ENCODE results near the gene TMEM60. TPM values are rescaled to one million over a fixed set of nuclear protein-coding genes. Genes with fewer than 3 reads are reported as not detected.
A peak's percentile ranks its signal among the peaks of the same experiment; 100 is the strongest.

The TMEM60 gene
- total RNA-seq, 1 experiment from 2014 or later, result 58.0 TPM

DNA sequence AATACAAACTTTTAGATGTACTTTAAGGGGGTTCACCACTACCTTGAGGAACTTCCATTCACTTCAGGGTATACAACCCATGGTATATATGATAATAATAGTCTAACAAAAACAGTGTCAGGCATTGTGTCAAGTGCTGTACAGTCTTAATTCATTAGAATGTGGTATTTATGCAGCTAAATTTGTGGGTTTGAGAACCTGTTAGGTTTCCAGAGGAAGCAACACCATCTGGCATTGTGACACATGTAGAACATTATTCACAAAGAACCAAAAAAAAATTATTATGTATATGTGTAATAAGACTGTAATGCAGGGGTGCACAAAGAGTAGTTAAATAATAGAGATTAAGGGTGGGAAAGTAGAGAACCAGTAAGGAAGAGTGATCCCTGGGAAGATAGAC lies 26.3 kb downstream of the TMEM60 start:
- no peak for DNase-seq (ENCODE audit: low spot score)

DNA sequence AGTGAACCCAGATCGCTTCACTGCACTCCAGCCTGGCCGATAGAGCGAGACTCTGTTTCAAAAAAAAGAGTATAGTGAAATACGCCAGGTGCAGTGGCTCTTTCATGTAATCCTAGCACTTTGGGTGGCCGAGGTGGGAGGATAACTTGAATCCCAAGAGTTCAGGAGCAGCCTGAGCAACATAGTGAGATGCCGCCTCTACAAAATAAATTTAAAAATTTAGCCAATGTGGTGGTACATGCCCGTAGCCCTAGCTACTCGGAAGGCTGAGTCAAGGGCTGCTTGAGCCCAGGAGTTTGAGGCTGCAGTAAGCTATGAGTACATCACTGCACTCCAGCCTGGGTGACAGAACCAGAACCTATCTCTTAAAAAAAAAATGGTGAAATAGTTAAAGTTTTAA lies 27.9 kb downstream of the TMEM60 start:
- no peak for DNase-seq (ENCODE audit: low spot score)

DNA sequence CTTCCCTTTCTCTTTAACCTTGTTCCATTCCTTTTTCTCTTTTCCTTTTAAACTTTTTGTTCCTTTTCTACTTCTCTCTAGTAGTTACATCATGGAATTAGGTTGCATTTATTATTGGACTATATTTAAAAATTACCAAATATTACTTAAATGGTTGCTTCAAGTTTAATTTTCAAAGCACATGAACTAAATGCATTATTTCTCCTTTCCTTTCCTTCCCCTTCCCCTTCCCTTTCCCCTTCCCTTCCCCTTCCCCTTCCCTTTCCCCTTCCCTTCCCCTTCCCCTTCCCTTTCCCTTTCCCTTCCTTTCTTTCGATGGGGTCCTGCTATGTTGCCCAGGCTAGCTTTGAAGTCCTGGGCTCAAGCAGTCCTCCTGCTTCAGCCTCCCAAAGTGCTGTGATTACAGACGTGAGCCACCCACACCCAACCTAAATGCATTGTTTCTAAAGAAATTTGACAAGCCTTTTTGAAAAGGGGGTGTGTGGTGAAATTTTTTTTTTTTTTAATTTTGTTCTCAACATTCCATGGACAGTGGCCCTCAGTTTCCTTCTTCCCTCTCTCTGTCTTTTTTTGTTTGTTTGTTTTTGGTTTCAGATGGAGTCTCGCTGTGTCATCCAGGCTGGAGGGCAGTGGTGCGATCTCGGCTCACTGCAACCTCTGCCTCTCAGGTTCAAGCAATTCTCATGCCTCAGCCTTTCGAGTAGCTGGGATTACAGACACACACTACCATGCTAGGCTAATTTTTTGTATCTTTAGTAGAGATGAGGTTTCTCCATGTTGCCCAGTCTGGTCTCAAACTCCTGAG lies 31.2 kb downstream of the TMEM60 start:
- no peak for DNase-seq (ENCODE audit: low spot score)

DNA sequence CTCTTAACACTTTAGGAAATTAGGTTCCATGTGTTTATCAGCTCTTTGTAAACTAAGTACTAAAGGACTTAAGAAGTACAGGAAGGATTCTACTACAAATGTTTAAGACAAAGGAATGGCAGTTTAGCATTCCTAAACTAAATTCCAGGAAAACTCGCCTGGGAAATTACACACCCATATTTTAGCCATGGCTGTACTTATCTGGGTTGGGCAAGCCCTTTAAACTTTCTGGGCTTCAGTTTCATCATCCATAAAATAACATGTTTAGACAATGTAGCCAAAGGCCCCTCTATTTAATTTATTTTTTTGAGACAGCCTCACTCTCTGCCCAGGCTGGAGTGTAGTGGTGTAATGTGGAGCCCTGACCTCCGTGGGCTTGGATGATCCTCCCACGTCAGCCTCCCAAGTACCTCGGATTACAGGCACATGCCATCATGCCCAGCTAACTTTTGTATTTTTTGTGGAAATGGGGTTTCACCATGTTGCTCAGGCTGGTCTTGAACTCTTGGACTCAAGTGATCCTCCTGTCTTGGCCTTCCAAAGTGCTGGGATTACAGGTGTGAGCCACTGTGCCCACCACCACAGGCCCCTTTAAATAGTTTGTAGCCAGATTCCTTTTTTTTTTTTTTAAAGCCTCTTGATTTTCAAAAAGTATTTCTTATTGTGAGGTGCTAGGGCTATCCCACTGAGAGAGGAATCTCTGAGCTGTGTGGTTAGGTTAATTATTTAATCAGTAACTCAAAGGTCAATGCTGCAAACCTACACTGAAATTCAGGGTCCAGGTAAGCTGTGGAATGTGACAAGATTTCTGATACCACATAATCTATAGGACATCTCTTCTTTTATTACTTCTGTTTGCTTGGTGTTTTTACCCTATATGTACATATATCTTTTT lies 32.1 kb downstream of the TMEM60 start:
- no peak for DNase-seq (ENCODE audit: low spot score)

DNA sequence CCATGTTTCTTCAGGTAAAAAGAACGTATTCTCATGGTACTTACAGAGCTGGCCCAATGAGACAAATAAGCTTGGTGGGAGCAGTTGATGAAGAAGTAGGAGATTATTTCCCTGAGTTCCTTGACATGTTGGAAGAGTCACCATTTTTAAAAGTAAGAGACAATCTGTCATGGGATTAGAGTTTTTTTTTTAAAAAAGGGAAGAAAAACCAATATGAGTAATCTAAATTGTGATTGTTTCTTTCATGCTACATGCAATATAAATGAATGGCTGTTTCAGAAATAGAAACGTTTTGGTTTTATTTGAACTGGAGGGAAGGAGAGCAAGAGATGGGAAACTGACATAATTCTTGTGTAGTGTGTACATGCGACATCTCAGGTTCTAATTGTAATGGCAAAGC lies 32.8 kb downstream of the TMEM60 start:
- no peak for DNase-seq (ENCODE audit: low spot score)

DNA sequence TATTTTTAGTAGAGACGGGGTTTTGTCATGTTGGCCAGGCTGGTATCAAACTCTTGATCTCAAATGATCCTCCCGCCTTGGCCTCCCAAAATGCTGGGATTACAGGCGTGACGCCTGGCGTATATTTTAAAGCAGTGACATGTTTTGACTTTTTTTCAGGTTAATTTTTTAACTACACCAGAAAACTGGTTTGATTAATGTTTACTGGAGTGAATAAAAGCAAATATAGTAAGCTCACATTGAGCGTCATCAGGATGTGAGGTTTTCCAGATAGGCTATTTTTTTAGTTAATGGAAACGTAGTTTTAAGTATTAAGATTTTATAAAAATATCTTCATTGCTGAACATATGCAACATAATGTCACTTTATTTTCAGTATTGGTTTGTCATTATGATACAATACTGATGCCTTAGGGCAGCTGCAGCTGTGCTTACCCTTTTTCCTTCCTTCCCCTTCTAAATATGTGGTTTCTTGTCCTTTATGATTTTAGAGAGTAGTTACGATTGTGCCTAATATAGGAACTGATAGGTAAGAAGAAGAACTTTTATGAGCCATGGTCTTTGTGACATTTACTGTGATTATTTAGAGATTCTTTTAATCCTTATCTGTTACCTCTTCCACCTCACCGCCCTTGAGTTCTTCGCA lies 37.3 kb downstream of the TMEM60 start:
- DNase-seq (ENCODE audit: low spot score), result no peak

DNA sequence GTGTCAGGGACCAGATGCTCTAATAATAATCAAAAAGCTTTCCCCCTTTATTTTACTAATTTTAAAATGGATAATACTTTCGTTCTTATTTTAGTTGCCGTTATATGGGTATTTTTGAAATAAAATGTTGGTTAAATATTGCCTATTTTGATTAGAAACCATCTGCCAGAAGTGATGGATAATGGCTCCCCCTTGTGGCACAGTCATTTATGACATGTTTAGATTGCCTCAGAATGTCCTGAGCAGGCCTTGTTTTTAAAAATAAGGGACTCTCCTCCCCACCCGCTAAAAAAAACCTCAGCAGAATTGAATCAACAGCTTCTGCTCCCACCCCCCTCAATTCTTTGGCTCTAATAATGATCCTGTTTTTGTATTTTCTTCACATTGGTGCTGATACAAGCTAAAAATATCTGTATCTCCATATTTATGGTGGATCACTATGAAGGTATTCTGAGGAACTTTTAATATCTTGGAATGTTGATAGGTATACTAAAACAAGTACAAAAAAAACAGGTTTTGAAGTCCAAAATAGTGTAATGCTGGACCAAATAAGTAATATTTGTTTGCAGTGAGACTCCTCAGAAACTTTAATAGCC lies 38.8 kb downstream of the TMEM60 start:
- DNase-seq (ENCODE audit: low spot score), result peak; percentile 51

DNA sequence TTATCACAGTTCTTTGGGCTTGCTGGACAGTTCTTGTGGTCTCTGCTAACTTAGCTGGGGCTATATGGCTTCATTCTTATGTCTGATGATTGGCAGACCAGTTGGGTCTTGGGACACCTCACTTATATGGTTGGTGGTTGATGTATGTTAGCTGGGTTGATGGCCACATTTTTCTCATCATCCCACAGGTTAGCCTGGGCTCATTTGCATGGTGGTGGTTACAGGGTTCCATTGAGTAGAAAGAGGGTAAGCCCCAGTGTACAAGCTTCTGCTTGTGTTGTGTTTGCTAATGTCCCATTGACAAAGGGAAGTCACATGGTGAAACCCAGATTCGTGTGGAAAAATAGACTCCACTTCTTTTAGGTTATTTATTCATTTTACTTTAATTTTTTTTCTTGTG lies 40.6 kb downstream of the TMEM60 start:
- DNase-seq (ENCODE audit: low spot score), result no peak

DNA sequence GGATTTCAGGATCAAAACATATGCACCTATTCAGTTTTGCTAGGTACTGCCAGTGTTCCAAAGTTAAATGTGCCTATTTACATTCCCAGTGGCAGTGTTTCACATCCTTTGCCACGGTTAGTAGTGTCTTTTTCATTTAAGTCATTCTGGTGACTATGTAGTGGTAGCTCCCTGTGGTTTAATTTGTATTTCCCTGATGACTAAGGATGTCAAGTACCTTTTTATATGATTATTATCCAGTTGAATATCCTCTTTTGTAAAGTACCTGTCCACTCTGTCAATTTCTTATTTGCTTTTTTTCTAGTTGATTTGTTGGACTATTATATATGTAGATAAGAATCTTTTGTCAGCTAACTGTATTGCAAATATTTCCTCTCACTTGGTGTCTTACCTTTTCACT lies 45.1 kb downstream of the TMEM60 start:
- no peak for DNase-seq (ENCODE audit: low spot score)

DNA sequence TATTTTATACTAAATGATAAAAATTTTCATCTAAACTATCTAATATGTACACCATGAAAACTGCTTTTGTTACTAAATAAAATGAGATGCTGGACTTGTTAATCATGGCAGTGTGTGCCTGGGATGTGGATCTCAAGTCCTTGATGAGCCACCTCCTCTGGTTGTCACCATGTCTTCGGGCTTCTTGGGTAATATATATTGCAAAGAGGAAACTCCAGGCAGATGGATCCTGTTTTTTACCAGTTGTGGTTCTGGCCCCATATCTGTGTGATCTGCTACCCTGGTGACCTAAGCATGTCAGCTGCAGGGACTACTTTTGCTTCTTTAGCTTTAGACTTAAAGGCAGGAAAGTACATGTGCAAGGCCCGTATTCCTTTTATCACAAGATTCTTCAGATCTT lies 46.2 kb downstream of the TMEM60 start:
- DNase-seq (ENCODE audit: low spot score), result no peak

DNA sequence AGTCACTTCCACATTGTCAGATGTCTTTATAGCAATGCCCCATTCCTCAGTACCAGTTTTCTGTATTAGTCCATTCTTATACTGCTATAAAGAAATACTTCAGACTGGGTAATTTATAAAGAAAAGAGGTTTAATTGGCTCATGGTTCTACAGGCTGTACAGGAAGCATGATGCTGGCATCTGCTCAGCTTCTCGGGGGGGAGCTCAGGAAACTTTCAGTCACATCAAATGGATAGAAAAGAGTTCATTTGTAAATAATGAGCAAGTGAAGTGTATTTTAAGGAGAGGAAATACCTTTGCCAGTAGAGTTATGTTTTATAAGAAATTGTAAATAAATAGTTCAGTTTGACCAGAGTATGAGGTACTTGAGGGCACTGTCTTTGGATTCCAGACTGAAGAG lies 50.5 kb downstream of the TMEM60 start:
- no peak for DNase-seq (ENCODE audit: low spot score)

DNA sequence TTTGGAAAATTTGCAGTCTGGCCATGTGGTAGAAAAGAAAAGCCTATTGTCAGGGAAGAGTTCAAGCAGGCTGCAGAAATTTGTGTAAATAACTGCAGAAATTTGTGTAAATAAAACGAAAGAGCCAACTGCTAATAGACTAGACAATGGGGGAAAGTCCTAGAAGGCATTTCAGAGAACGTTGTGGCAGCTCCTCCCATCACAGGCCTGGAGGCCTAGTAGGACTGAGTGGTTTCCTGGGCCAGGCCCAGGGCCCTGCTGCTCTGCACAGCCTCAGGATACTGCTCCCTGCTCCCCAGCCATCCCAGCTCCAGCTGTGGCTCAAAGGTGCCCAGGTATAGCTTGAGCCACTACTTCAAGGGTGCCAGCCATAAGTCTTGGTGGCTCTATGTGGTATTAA lies 51.1 kb downstream of the TMEM60 start:
- no peak for DNase-seq (ENCODE audit: low spot score)

DNA sequence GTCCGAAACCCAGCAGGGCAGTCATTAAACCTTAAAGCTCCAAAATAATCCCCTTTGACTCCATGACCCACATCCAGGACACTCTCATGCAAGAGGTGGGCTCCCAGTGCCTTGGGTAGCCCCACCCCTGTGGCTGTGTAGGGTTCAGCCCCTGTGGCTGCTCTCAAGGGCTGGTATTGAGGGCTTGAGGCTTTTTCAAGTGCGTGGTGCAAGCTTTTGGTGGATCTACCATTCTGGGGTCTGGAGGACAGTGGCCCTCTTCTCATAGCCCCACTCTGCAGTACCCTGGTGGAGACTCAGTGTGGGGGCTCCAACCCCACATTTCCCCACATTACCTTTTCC lies 51.4 kb downstream of the TMEM60 start:
- DNase-seq (ENCODE audit: low spot score), result no peak

DNA sequence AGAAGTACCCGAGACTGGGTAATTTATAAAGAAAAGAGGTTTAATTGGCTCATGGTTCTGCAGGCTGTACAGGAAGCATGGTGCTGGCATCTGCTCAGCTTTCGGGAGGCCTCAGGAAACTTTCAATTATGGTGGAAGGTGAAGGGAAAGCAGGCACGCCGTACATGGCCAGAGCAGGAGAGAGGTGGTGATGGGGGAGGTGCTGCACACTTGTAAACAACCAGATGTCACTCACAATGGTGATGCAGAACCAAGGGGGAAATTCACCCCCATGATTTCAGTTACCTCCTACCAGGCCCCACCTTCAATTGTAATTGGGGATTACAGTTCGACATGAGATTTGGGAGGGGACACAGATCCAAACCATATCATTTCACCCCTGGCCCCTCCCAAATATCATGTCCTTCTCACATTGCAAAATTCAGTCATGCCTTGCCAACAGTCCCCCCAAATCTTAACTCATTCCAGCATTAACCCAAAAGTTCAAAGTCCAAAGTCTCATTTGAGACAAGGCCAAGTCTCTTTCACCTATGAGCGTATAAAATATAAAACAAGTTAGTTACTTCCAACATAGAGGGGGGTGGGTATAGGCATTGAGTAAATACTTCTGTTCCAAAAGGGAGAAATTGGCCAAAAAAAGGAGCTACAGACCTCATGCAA lies 51.9 kb downstream of the TMEM60 start:
- DNase-seq (ENCODE audit: low spot score), result no peak

DNA sequence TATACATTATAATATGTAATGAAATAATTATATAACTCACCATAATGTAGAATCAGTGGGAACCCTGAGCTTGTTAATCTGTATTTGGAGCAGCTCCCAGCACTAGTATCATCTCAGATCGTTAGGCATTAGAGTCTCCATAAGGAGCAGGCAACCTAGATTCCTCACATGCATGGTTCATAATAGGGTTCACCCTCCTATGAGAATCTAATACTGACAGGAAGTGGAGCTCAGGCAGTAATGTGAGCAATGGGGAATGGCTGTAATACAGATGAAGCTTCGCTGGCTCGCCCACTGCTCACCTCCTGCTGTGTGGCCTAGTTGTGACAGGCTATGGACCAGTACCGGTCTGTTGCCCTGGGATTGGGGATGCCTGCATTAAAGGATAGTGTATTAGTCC lies 52.5 kb downstream of the TMEM60 start:
- DNase-seq (ENCODE audit: low spot score), result no peak

Other genes starting within 250 kb of the TMEM60 start
- 9.9 and 25.6 TPM in 2 replicates for gene RSBN1L, start 102.0 kb downstream of the TMEM60 start, total RNA-seq (2014; rRNA removed; shearing (Covaris generic))
- gene PHTF2, start 339 bp upstream of the TMEM60 start, total RNA-seq (2014; rRNA removed; shearing (Covaris generic)), result 41.2 and 53.6 TPM in 2 replicates